Activated naive CD8-positive, alpha-beta T cell treated with anti-CD3 and anti-CD28 coated beads, Interleukin-2, amount 50 U/mL, for 24 hours (primary cell): ENCODE measurements around the gene PGC.

Experiments
- ATAC-seq: fragments of 150-1000 bp; cut with Tn5 transposase; one replicate; pipeline ENCODE4 v1.10.0; 2021
- DNase-seq: peaks from one replicate; pipeline ENCODE4 v3.0.0; 2021
- H3K27ac Mint-ChIP-seq: one replicate; pipeline ENCODE4 v1.8.0; 2021; ENCODE audit warnings: mild to moderate bottlenecking, mixed read lengths
- H3K27me3 Mint-ChIP-seq: one replicate; pipeline ENCODE4 v1.8.0; 2021; ENCODE audit warnings: mixed read lengths
- H3K36me3 Mint-ChIP-seq: one replicate; pipeline ENCODE4 v1.8.0; 2021; ENCODE audit warnings: low read depth, mixed read lengths
- H3K4me1 Mint-ChIP-seq: one replicate; pipeline ENCODE4 v1.8.0; 2021; ENCODE audit warnings: mixed read lengths
- H3K4me3 Mint-ChIP-seq: one replicate; pipeline ENCODE4 v1.8.0; 2021; ENCODE audit warnings: mild to moderate bottlenecking, moderate library complexity, mixed read lengths
- H3K9me3 Mint-ChIP-seq: one replicate; pipeline ENCODE4 v1.8.0; 2021; ENCODE audit warnings: mixed read lengths

Gene PGC

GRCh38 chr6:41743406-41744235, 3.6 kb downstream of the PGC start:
- Mint-ChIP-seq H3K9me3 (no peaks in the 10 kb centered on the region), H3K36me3 (no peaks in the 10 kb centered on the region), H3K27ac (no peak overlapping the region), H3K4me1 (no peaks in the 10 kb centered on the region), H3K4me3 (no peak overlapping the region), H3K27me3 (no peaks in the 10 kb centered on the region)
- DNase-seq (no peak), ATAC-seq (no peak)

GRCh38 chr6:41741625-41742490, 5.3 kb downstream of the PGC start:
- Mint-ChIP-seq H3K4me1 (no peaks in the 10 kb centered on the region), H3K27me3 (no peaks in the 10 kb centered on the region), H3K27ac (no peak overlapping the region), H3K4me3 (no peak overlapping the region), H3K36me3 (no peaks in the 10 kb centered on the region), H3K9me3 (no peaks in the 10 kb centered on the region)
- DNase-seq (no peak), ATAC-seq (no peak)

- ATAC-seq, result no peak
- Mint-ChIP-seq H3K36me3 (no peaks in the 10 kb centered on the region), H3K9me3 (no peaks in the 10 kb centered on the region), H3K4me3 (no peak overlapping the region), H3K27me3 (no peaks in the 10 kb centered on the region), H3K4me1 (no peaks in the 10 kb centered on the region), H3K27ac (no peak overlapping the region)
- DNase-seq, result no peak
Observed at GRCh38 chr6:41740366-41741162, 6.6 kb downstream of the PGC start.

GRCh38 chr6:41739041-41739440, 8.2 kb downstream of the PGC start:
- DNase-seq, result no peak
- no peaks in the 10 kb centered on the region for H3K36me3 Mint-ChIP-seq
- H3K4me1 Mint-ChIP-seq, result no peaks in the 10 kb centered on the region
- H3K4me3 Mint-ChIP-seq, result no peak overlapping the region
- H3K27ac Mint-ChIP-seq, result no peak overlapping the region
- no peaks in the 10 kb centered on the region for H3K27me3 Mint-ChIP-seq
- H3K9me3 Mint-ChIP-seq, result no peaks in the 10 kb centered on the region
- ATAC-seq, result no peak

- DNase-seq (no peak), ATAC-seq (no peak)
- Mint-ChIP-seq H3K4me3 (no peak overlapping the region), H3K27me3 (no peaks in the 10 kb centered on the region), H3K9me3 (no peaks in the 10 kb centered on the region), H3K4me1 (peaks cover 13% of the 10 kb centered on the region), H3K36me3 (no peaks in the 10 kb centered on the region), H3K27ac (no peak overlapping the region)
Observed at GRCh38 chr6:41737591-41738130, 9.5 kb downstream of the PGC start.

- Mint-ChIP-seq H3K36me3 (no peaks in the 10 kb centered on the region), H3K27ac (no peak overlapping the region), H3K9me3 (no peaks in the 10 kb centered on the region), H3K27me3 (no peaks in the 10 kb centered on the region), H3K4me1 (peaks cover 20% of the 10 kb centered on the region), H3K4me3 (no peak overlapping the region)
- ATAC-seq (no peak), DNase-seq (no peak)
Observed at GRCh38 chr6:41736800-41737555, 10.2 kb downstream of the PGC start.

GRCh38 chr6:41736186-41736733, 10.9 kb downstream of the PGC start:
- H3K36me3 Mint-ChIP-seq, result no peaks in the 10 kb centered on the region
- no peak overlapping the region for H3K27ac Mint-ChIP-seq
- ATAC-seq (no peak), DNase-seq (no peak)
- no peaks in the 10 kb centered on the region for H3K9me3 Mint-ChIP-seq
- H3K27me3 Mint-ChIP-seq, result no peaks in the 10 kb centered on the region
- H3K4me1 Mint-ChIP-seq, result peaks cover 26% of the 10 kb centered on the region
- H3K4me3 Mint-ChIP-seq, result no peak overlapping the region

GRCh38 chr6:41735427-41736185, 11.6 kb downstream of the PGC start, which contains the start of gene TFEB:
Gene TFEB (minus strand): TSS chr6:41735608. CDS start chr6:41691213, 44,395 bp downstream.
- Mint-ChIP-seq H3K27ac (no peak within 1 kb of the TSS), H3K36me3 (no peaks in the 10 kb centered on the region), H3K4me1 (peaks cover 31% of the 10 kb centered on the region), H3K27me3 (no peaks in the 10 kb centered on the region), H3K4me3 (peak within 1 kb of the TSS; percentile 63), H3K9me3 (no peaks in the 10 kb centered on the region)
- ATAC-seq (peak; percentile 70), DNase-seq (peak; percentile 96)

GRCh38 chr6:41734666-41735426, 12.4 kb downstream of the PGC start:
- Mint-ChIP-seq H3K9me3 (no peaks in the 10 kb centered on the region), H3K4me1 (peaks cover 38% of the 10 kb centered on the region), H3K4me3 (peak overlapping the region; percentile 63), H3K27me3 (no peaks in the 10 kb centered on the region), H3K27ac (no peak overlapping the region), H3K36me3 (no peaks in the 10 kb centered on the region)
- DNase-seq (peak; percentile 71), ATAC-seq (peak; percentile 29)

GRCh38 chr6:41733707-41734665, 13.2 kb downstream of the PGC start:
- Mint-ChIP-seq H3K4me3 (peak overlapping the region; percentile 54), H3K27me3 (no peaks in the 10 kb centered on the region), H3K27ac (peak overlapping the region; percentile 67), H3K36me3 (no peaks in the 10 kb centered on the region), H3K4me1 (peaks cover 47% of the 10 kb centered on the region), H3K9me3 (no peaks in the 10 kb centered on the region)
- ATAC-seq (peak; percentile 47), DNase-seq (peak; percentile 69)

- Mint-ChIP-seq H3K27me3 (no peaks in the 10 kb centered on the region), H3K36me3 (no peaks in the 10 kb centered on the region), H3K9me3 (no peaks in the 10 kb centered on the region), H3K27ac (no peak overlapping the region), H3K4me3 (peak overlapping the region; percentile 54), H3K4me1 (peaks cover 51% of the 10 kb centered on the region)
- ATAC-seq (no peak), DNase-seq (no peak)
Observed at GRCh38 chr6:41733360-41733706, 13.9 kb downstream of the PGC start.
